ENCODE results near the gene RIOX2.

The RIOX2 gene

GRCh38 chr3:97990624-97991292 is 18.5 kb upstream of the RIOX2 start:
- no peak for DNase-seq (ENCODE audit: low read depth in 1 of 2, low spot score in 1 of 2)

- DNase-seq (ENCODE audit: low read depth in 1 of 2, low spot score in 1 of 2), result no peak
These were observed 16.7 kb upstream of the RIOX2 start for GRCh38 chr3:97988784-97989568.

DNA sequence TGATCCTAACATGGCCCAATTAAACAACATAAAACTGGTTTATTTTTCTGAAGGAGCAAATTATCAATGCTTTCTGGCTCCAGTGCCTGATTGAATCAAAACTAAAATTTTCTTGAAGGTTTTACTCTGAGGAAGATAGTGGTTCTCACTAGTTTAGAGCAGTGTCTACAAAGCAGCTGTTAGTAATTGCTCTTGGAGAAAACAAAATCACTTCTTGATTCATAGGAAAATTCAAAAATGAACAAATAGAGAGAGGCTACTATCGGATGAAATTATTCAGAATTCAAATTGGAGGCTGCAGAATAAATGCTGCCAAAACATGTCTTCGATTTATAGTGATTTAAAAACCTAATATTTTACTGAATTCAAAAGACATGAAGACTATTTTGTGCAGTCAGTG is 15.1 kb upstream of the RIOX2 start:
- DNase-seq (ENCODE audit: low read depth in 1 of 2, low spot score in 1 of 2), result no peak

DNA sequence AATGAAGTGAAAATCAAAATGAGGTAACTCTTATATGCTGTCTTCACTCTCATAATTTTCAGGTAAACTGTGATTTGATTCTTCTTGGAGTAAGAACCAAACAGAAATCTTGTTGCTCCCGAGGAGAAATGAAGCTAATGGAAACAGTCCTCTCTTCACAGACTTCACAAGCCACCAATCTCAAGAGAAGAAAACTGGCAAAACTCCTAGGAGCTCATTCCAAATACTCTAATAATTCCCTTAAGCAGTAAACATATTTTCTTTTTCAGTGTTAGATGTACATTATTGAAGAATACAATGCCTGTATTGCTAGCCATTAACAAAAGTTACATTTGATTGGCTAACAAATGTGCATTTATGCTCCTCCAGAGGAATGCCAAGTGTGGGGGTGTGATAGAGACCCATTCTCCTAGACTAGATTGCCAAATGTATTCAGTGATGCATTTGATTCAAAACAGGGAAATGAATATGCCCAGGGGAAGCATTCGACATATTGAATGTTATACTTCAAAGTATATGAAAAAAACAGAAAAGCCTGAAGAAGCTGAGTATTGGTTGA is 11.8 kb upstream of the RIOX2 start:
- no peak for DNase-seq (ENCODE audit: low read depth in 1 of 2, low spot score in 1 of 2)

DNA sequence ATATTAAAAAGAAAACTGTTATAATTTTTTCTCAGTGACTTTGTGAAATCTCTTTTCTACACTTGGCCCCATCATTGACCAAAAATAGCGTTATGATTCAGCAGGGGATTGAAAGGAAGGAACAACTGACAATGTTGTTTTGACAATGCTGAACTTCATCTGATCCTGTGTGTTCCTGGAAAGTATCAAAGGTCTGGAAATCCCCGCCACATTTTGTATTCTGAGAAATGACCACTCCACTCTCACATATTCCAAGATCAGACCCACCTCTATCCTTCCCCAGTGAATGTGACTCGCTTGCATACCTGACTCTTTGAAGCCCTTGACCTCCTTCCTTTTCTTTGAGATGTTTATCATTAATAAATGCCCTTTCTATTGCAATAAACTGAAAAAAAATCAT is 9.7 kb upstream of the RIOX2 start:
- no peak for DNase-seq (ENCODE audit: low read depth in 1 of 2, low spot score in 1 of 2)

DNA sequence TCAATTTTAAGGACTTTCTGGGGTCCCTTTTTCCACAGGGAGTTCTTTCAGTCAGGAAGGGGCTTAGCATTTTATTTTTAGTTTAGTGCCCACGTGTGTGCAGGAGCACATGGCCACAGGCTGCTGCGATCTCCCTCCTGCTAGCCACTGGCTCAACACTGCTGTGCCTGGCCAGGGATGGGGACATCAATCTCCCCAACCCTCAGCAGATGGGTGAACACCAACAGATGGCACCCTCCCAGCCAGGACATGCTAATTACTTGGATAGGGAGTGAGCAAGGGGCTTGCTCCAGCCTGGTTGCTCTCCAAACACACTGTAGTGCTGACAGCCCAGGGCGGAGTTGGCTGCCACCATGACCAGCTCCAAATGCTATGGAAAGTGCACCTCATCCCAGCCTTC is 7.4 kb upstream of the RIOX2 start:
- no peak for DNase-seq (ENCODE audit: low read depth in 1 of 2, low spot score in 1 of 2)

DNA sequence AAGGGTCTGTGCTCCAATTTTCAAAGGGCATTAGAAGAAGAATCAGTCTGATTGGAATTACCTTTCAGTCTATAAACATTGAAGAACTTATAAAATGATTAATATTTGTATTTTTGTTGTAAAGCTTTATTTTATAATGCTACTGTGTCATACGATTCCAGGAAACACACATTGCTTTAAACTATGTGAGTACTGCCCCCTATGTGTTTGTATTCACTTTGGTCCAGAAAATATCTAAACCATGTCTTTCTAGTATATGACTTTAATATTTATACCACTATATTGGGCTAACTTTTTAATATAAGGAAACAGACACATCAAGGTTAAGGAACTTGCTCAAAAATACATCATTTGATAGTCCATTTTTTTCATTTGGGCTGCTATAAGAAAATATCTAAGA is 3.2 kb upstream of the RIOX2 start:
- DNase-seq (ENCODE audit: low read depth in 1 of 2, low spot score in 1 of 2), result no peak

DNA sequence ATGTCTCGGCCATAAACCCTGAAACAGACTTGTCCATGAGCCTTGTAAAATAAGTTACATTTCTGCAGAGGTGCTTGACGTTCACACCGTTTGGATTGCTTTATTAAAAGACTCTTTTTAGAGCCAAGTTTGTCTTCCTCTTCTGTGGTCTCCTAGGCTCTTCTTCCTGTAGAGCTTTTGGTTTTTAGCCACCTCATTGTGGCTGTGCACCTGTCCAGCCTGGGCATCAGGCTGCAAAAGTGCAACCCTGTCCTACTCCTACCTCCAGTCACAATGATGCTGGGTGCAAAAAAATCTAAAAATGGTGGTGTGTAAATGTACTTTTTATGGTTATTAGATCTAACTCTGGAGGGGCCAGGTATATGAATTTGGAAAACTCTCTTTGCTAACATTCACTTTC is 2.8 kb upstream of the RIOX2 start:
- DNase-seq (ENCODE audit: low read depth in 1 of 2, low spot score in 1 of 2), result no peak

DNA sequence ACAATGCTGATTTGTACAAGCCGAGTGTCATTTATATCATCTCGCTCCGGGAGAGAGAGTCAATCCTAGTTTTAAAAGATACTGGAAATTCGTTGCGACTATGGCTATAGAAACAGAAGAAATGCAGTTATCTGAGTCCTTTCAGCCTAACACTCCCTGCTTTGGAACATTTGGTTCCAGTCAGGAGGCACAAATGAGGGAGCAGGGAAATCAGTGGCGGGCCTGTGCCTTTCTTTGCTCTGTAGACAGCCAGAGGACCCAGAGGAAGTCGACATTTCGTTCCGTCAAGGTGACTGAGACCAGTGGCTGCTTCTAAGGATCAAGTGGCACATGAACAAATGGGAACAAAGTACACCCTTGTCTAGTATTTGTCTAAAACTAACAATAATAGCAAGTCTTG is 745 bp upstream of the RIOX2 start:
- DNase-seq (ENCODE audit: low read depth in 1 of 2, low spot score in 1 of 2), result no peak

DNA sequence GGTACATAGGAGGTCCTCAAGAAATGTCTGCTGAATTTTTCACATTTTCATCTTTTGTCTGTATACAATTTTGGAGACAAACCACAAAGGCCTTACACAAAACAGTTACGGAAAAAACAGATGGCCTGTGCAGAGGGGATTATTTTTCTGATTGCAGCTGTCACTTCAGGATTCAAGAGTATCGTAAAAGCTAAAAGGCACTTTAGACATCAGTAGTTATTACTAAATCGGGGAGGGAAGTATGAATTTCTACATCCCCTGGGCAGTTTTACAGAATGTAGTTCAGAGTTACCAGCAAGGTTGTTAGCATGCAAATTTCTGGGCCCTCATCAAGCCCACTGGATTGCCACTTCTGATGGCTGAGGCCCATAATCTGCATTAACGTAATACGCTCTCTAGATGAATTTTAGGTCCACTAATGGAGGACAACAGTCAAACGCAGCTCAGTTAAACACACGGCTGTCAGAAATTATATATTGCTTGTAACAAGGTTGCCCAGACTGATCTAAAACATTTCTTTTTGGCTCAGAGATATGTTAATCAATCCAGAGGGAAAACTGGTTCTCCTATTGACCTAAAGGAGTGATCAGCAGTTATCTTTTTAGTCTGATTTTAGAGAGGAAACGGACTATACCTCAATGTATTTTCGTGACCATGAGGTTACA is 1.1 kb downstream of the RIOX2 start:
- no peak for DNase-seq (ENCODE audit: low read depth in 1 of 2, low spot score in 1 of 2)

DNA sequence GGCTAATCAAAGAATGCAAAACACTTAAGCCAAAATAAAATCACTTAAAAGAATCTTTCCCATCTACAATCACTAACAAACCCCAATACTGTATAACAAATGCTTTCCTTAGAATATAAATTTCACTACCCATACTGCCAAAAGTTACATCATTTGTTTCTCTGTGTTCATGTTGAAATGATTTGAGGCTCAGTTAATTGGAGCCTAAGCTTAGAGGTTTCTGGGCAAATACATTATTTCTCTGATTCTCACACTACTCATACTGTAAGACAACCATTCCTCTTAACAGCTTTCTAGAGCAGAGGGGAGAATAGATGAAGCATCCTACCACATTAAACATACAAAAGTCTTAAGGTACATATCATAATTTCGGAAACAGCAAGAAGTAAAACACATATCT is 2.1 kb downstream of the RIOX2 start:
- no peak for DNase-seq (ENCODE audit: low read depth in 1 of 2, low spot score in 1 of 2)

- DNase-seq (ENCODE audit: low read depth in 1 of 2, low spot score in 1 of 2), result no peak
These were observed 2.7 kb downstream of the RIOX2 start for GRCh38 chr3:97969541-97969940.

GRCh38 chr3:97968376-97968775 is 3.9 kb downstream of the RIOX2 start:
- DNase-seq (ENCODE audit: low read depth in 1 of 2, low spot score in 1 of 2), result no peak

- no peak for DNase-seq (ENCODE audit: low read depth in 1 of 2, low spot score in 1 of 2)
These were observed 4.3 kb downstream of the RIOX2 start for GRCh38 chr3:97967966-97968365.

- no peak for DNase-seq (ENCODE audit: low read depth in 1 of 2, low spot score in 1 of 2)
These were observed 11.1 kb downstream of the RIOX2 start for GRCh38 chr3:97960993-97961766.

GRCh38 chr3:97960551-97960950 is 11.7 kb downstream of the RIOX2 start:
- no peak for DNase-seq (ENCODE audit: low read depth in 1 of 2, low spot score in 1 of 2)

DNA sequence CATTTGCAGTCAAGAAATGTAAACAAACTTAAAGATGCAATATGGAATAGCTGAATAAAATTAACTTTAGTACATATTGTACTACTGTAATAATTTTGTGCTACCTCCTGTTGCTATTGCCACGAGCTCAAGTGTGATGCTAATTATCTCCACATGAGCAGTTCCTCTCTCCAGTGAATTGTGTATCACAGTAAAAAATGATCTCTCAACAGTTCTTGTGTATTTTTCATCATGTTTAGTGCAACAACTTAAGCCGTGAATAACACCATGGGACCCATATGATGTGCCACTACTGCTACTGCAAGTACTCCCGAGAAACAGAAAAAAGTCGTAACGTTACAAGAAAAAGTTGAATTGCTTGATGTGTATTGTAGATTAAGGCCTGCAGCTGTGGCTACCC is 12.4 kb downstream of the RIOX2 start:
- DNase-seq (ENCODE audit: low read depth in 1 of 2, low spot score in 1 of 2), result no peak

DNA sequence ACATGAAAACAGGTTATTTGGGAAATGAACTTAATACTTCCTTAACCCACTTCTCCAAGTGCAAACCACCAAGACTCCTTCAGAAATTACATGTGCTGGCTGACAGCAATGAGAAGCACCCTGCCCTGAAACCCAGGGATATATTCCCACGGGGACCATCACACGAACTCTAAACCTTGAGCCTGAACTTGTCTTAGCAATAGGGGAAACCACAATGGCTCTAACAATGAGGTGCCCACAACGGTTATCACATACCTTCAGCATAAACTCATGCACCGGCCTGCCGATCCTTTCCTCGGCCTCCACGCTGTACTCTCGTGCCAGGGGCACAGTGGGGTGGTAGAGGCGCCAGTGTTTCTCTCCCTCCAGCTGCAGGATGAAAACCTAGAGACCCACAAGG is 13.4 kb downstream of the RIOX2 start:
- DNase-seq (ENCODE audit: low read depth in 1 of 2, low spot score in 1 of 2), result no peak

GRCh38 chr3:97958396-97958795 is 13.8 kb downstream of the RIOX2 start:
- DNase-seq (ENCODE audit: low read depth in 1 of 2, low spot score in 1 of 2), result no peak

- DNase-seq (ENCODE audit: low read depth in 1 of 2, low spot score in 1 of 2), result no peak
These were observed 14.5 kb downstream of the RIOX2 start for GRCh38 chr3:97957617-97958311.

- no peak for DNase-seq (ENCODE audit: low read depth in 1 of 2, low spot score in 1 of 2)
These were observed 16.2 kb downstream of the RIOX2 start for GRCh38 chr3:97956051-97956450.

Data from activated T-helper 1 cell treated with anti-CD3 and anti-CD28 coated beads, Interleukin-2, amount 50 U/mL, for 16 hours (primary cell).